K562 (cell line): Measurements from ENCODE around the gene GPR137C. TPM values are rescaled to one million over a fixed set of nuclear protein-coding genes. Genes with fewer than 3 reads are reported as not detected.

Source experiments
- ATAC-seq: fragments of 200-7000 bp; cut with Tn5 transposase; 3 replicates; pipeline ENCODE4 v1.9.1; 2020; ENCODE audit warnings: moderate library complexity
- BruUV-seq: library from RNA; stranded (reverse); fragments of 400-500 nt; replicated peaks from 2 replicates; lab custom pipeline; 2021; lab: Mats Ljungman, UMichigan
- CTCF ChIA-PET: fragments of 300-600 bp; formaldehyde crosslinking; extraction: SDS; loops from one replicate; lab custom pipeline; 2021; ENCODE audit warnings: low intra/inter-chr PET ratio; lab: Yijun Ruan, JAX
- POLR2A ChIA-PET: fragments of 300-600, 350-650 bp; sonication (Branson Sonifier 250); formaldehyde crosslinking; extraction: SDS; loops from one replicate; lab custom pipeline; 2021; ENCODE audit warnings: antibody characterized with exemption, inconsistent platforms; lab: Yijun Ruan, JAX
- DNase-seq, 4 experiments: peaks; one replicate each; pipeline versions ENCODE4 v3.0.0 to v3.0.0-alpha.2; 2011 to 2018; ENCODE audit warnings: low spot score in 3 of 4, mixed read lengths in 3 of 4; ENCODE audit errors: extremely low read depth in 1 of 4
- FAIRE-seq: peaks from 2 replicates; lab custom pipeline; 2011; peaks lifted over from hg19 to GRCh38; lab: Jason Lieb, UNC
- H2AFZ ChIP-seq: 2 replicates; pipeline ENCODE4 v1.6.0; 2011; ENCODE audit warnings: low read depth, low read length, control low read depth, inconsistent platforms
- H3K27ac ChIP-seq: fragments of 200-600 bp; 3 replicates; pipeline ENCODE4 v1.8.0; 2011; ENCODE audit warnings: low read depth, mild to moderate bottlenecking, control low read depth, inconsistent platforms, low read length, moderate library complexity, mixed read lengths; ENCODE audit errors: extremely low read depth
- H3K27me3 ChIP-seq, 2 experiments: fragments of 300-600 bp in 1 of 2; 2 replicates in 1 of 2; 3 replicates in 1 of 2; pipeline versions ENCODE4 v1.6.0 to v1.8.0; 2011; ENCODE audit warnings: inconsistent platforms in 2 of 2, low read length in 2 of 2, mild to moderate bottlenecking in 1 of 2, mixed read lengths in 1 of 2, moderate library complexity in 1 of 2; ENCODE audit not compliant: control insufficient read depth in 2 of 2, insufficient read depth in 2 of 2
- H3K36me3 ChIP-seq: fragments of 300-600 bp; 3 replicates; pipeline ENCODE4 v1.8.0; 2011; ENCODE audit warnings: mild to moderate bottlenecking, low read length, inconsistent platforms; ENCODE audit not compliant: control insufficient read depth, insufficient read depth
- H3K4me1 ChIP-seq, 2 experiments: fragments of 200-600 bp in 1 of 2; replicated peaks in 1 of 2; 2 replicates in 1 of 2; 3 replicates in 1 of 2; pipeline versions ENCODE4 v1.5.1 to v1.8.0; 2011; ENCODE audit warnings: inconsistent platforms in 2 of 2, low read length in 2 of 2, mild to moderate bottlenecking in 1 of 2, mixed read lengths in 1 of 2, moderate library complexity in 1 of 2; ENCODE audit not compliant: control insufficient read depth in 2 of 2, insufficient read depth in 2 of 2
- H3K4me2 ChIP-seq: 2 replicates; pipeline ENCODE4 v1.6.1; 2011; ENCODE audit warnings: low read length, control low read depth, inconsistent platforms, mixed read lengths; ENCODE audit not compliant: insufficient read depth
- H3K4me3 ChIP-seq: fragments of 200-600 bp; sonication (generic), shearing (Covaris generic); 2 replicates; pipeline ENCODE4 v1.5.1; 2016; ENCODE audit warnings: control low read depth, inconsistent platforms
- H3K79me2 ChIP-seq: fragments of 200-600 bp; 3 replicates; pipeline ENCODE4 v1.8.0; 2011; ENCODE audit warnings: low read length, inconsistent platforms; ENCODE audit not compliant: control insufficient read depth, insufficient read depth
- H3K9ac ChIP-seq, 2 experiments: 2 replicates each; pipeline versions ENCODE4 v1.6.0 to v1.6.1; 2011; ENCODE audit warnings: low read depth in 2 of 2, low read length in 2 of 2, control low read depth in 1 of 2, inconsistent platforms in 1 of 2, mild to moderate bottlenecking in 1 of 2, mixed read lengths in 1 of 2; ENCODE audit not compliant: insufficient read depth in 1 of 2
- H3K9me1 ChIP-seq: one replicate; pipeline ENCODE4 v1.6.0; 2011; ENCODE audit warnings: inconsistent platforms, mild to moderate bottlenecking, low read length, moderate library complexity; ENCODE audit not compliant: control insufficient read depth, insufficient read depth
- H3K9me3 ChIP-seq: replicated peaks from 2 replicates; pipeline ENCODE4 v1.5.1; 2011; ENCODE audit warnings: low read depth, low read length, inconsistent platforms; ENCODE audit not compliant: control insufficient read depth, insufficient read depth
- H4K20me1 ChIP-seq: replicated peaks from 2 replicates; pipeline ENCODE4 v1.6.1; 2011; ENCODE audit warnings: low read length, inconsistent platforms, mixed read lengths; ENCODE audit not compliant: control insufficient read depth, insufficient read depth
- ARID3B ChIP-seq: fragments of 250-450 bp; sonication (Bioruptor Pico); IDR thresholded peaks from 2 replicates; pipeline ENCODE4 v1.4.0; 2020; ENCODE audit warnings: borderline replicate concordance
- E4F1 ChIP-seq: fragments of 250-450 bp; sonication (Bioruptor Pico); IDR thresholded peaks from 2 replicates; pipeline ENCODE4 v1.5.0; 2021; ENCODE audit warnings: mild to moderate bottlenecking, borderline replicate concordance
- JUN ChIP-seq, 2 experiments: sonication (generic) in 1 of 2; formaldehyde crosslinking in 1 of 2; IDR thresholded peaks; 2 replicates each; pipeline versions ENCODE4 v1.6.1 to v1.8.0; 2012 to 2022; ENCODE audit warnings: borderline replicate concordance in 2 of 2, mild to moderate bottlenecking in 2 of 2, improper control_type of control experiment in 1 of 2, low read depth in 1 of 2, low read length in 1 of 2, missing genetic modification reagents in 1 of 2
- NUFIP1 ChIP-seq: fragments of 450-650 bp; IDR thresholded peaks from 2 replicates; pipeline ENCODE4 v1.6.1; 2018; ENCODE audit not compliant: partially characterized antibody
- ZC3H4 ChIP-seq: sonication (generic); formaldehyde crosslinking; IDR thresholded peaks from 2 replicates; pipeline ENCODE4 v1.9.0; 2021; ENCODE audit warnings: missing genetic modification reagents, borderline replicate concordance
- ZFP36 ChIP-seq: fragments of 150-350 bp; IDR thresholded peaks from 2 replicates; pipeline ENCODE4 v1.6.1; 2018; ENCODE audit warnings: low read length, low read depth; ENCODE audit not compliant: partially characterized antibody
- ZNF280B ChIP-seq: fragments of 250-450 bp; sonication (Bioruptor Pico); IDR thresholded peaks from 2 replicates; pipeline ENCODE4 v1.5.1; 2021; ENCODE audit warnings: mild to moderate bottlenecking
- ZNF76 ChIP-seq: fragments of 250-450 bp; sonication (Bioruptor Pico); IDR thresholded peaks from 2 replicates; pipeline ENCODE4 v1.4.0; 2020; ENCODE audit warnings: mild to moderate bottlenecking, moderate library complexity, borderline replicate concordance
- WGBS: fragments of 100-300 bp; shearing (Covaris generic); methylation state at CpG from one replicate; pipeline ENCODE4 v1.1.6; 2016; ENCODE audit warnings: low coverage, mixed read lengths; ENCODE audit not compliant: insufficient coverage; ENCODE audit errors: missing lambda C conversion rate; 5-methylcytosine and 5-hydroxymethylcytosine counted together
- in situ Hi-C: fragments of 300-500 bp; cut with MboI; formaldehyde crosslinking; loops from 4 replicates; pipeline ENCODE4 v1.15.0; 2018; ENCODE audit warnings: inconsistent platforms, mixed read lengths
- intact Hi-C: fragments of 100-400 bp; cut with micrococcal nuclease; formaldehyde crosslinking; loops from 2 replicates; pipeline ENCODE4 v1.14.2; 2022
- polyA plus RNA-seq, 8 experiments: library from polyadenylated mRNA; depleted of rRNA in 4 of 8; stranded (reverse) in 5 of 8; unstranded in 3 of 8; fragments of >200 nt; fragmentation: Nextera tagmentation in 2 of 8; fragmentation: Illumina TruSeq in 1 of 8; extraction: Ambion mirVana in 2 of 8; extraction: Trizol in 1 of 8; gene quantifications; 2 replicates each; pipeline versions ENCODE4 v1.2.1 to v1.2.3, GENCODE V29; 2011 to 2014; ENCODE audit warnings: inconsistent platforms in 1 of 8, missing spikeins in 1 of 8
- total RNA-seq, 7 experiments: library from RNA; depleted of rRNA in 6 of 7; stranded (reverse); fragments of >200 nt in 6 of 7; fragmentation: Illumina TruSeq in 2 of 7; extraction: Trizol in 2 of 7; gene quantifications; 2 replicates each; pipeline versions ENCODE4 v1.2.1 to v1.2.3, GENCODE V29; 2011 to 2021; ENCODE audit warnings: low replicate concordance in 1 of 7

The GPR137C gene
- total and polyA plus RNA-seq, 9 of the 15 experiments (the other 6 are each of a cell fraction or from before 2014, with no cell fraction given): 0.03 to 0.31 (median 0.06) TPM; not detected in 4

- CTCF ChIA-PET: no interaction called here
- FAIRE-seq: no peak
- intact Hi-C loops: no loop called here
- Histone ChIP-seq H3K9ac (no peak overlapping the region), H3K9me1 (no peaks in the 10 kb centered on the region), H4K20me1 (no peaks in the 10 kb centered on the region), H3K4me2 (no peak overlapping the region), H2AFZ (no peak overlapping the region), H3K79me2 (no peaks in the 10 kb centered on the region), H3K36me3 (peaks cover 23% of the 10 kb centered on the region; the same call in 1 of the 3 replicates), H3K4me1 (no peaks in the 10 kb centered on the region), H3K4me3 (no peak overlapping the region), H3K27ac (no peak overlapping the region), H3K27me3 (no peaks in the 10 kb centered on the region), H3K9me3 (no peaks in the 10 kb centered on the region)
- 63% methylated on average over 1 of the region's 1 CpG for WGBS
- in situ Hi-C loops: no loop called here
- BruUV-seq: no TSS peak
- DNase-seq: no peak
- no peak for ATAC-seq
- TF ChIP-seq ZFP36: no peak
- no peak for TF ChIP-seq ZNF280B (CRISPR knock-in tag)
- TF ChIP-seq JUN (IDR thresholded peaks at IDR 0.05; ENCODE audit: borderline replicate concordance, low read depth, low read length): no peak
- no peak for TF ChIP-seq JUN (CRISPR knock-in tag; IDR thresholded peaks at IDR 0.05; ENCODE audit: borderline replicate concordance)
- no peak for TF ChIP-seq NUFIP1
- TF ChIP-seq ZNF76 (CRISPR knock-in tag): no peak
- TF ChIP-seq ZC3H4 (CRISPR knock-in tag): no peak
- TF ChIP-seq ARID3B (CRISPR knock-in tag): no peak
- TF ChIP-seq E4F1 (CRISPR knock-in tag): no peak
- POLR2A ChIA-PET: interaction anchor here (0.6 kb wide), 1 partner anchor 32 kb away, joined by 3 read pairs; no protein-coding TSS in a partner anchor
Measured at GRCh38 chr14:52641745-52642144, 89.1 kb downstream of the GPR137C start.
